Measurements from ENCODE around the gene USP3.

USP3 gene

GRCh38 chr15:63572749-63573464, 68.5 kb downstream of the USP3 start:
- no peak overlapping the region for H3K4me2 ChIP-seq (ENCODE audit: low read depth, low read length, poor library complexity, severe bottlenecking)
- H4K20me1 ChIP-seq (ENCODE audit: insufficient read depth, low read length, poor library complexity, severe bottlenecking), result no peaks in the 10 kb centered on the region
- H3F3A ChIP-seq (ENCODE audit: low read depth), result no peaks in the 10 kb centered on the region
- H3K4me3 ChIP-seq (ENCODE audit: low read length, poor library complexity, severe bottlenecking), result no peak overlapping the region
- TF ChIP-seq, protein P1, sequence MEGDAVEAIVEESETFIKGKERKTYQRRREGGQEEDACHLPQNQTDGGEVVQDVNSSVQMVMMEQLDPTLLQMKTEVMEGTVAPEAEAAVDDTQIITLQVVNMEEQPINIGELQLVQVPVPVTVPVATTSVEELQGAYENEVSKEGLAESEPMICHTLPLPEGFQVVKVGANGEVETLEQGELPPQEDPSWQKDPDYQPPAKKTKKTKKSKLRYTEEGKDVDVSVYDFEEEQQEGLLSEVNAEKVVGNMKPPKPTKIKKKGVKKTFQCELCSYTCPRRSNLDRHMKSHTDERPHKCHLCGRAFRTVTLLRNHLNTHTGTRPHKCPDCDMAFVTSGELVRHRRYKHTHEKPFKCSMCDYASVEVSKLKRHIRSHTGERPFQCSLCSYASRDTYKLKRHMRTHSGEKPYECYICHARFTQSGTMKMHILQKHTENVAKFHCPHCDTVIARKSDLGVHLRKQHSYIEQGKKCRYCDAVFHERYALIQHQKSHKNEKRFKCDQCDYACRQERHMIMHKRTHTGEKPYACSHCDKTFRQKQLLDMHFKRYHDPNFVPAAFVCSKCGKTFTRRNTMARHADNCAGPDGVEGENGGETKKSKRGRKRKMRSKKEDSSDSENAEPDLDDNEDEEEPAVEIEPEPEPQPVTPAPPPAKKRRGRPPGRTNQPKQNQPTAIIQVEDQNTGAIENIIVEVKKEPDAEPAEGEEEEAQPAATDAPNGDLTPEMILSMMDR (conservative IDR thresholded peaks at IDR 0.05; ENCODE audit: low read length), result no peak
- no peak for TF ChIP-seq EZH2phosphoT487 (IDR thresholded peaks at IDR 0.05; ENCODE audit: borderline replicate concordance)
- no peaks in the 10 kb centered on the region for H3K27me3 ChIP-seq (ENCODE audit: insufficient read depth, low read length, poor library complexity, severe bottlenecking)
- H3K79me2 ChIP-seq (ENCODE audit: insufficient read depth, low read length), result no peaks in the 10 kb centered on the region
- no peak overlapping the region for H2AFZ ChIP-seq (ENCODE audit: low read length)
- peaks cover 73% of the 10 kb centered on the region; the same call in 1 of the 2 replicates for H3K36me3 ChIP-seq (ENCODE audit: insufficient read depth, low read length)
- no peaks in the 10 kb centered on the region for H3K9me3 ChIP-seq (ENCODE audit: insufficient read depth, low read depth, low read length)
- peaks cover 8% of the 10 kb centered on the region for H3K4me1 ChIP-seq (ENCODE audit: insufficient read depth, low read length, poor library complexity, severe bottlenecking)
- H3K9ac ChIP-seq (ENCODE audit: low read depth, low read length, poor library complexity, severe bottlenecking), result no peak overlapping the region
- no peaks in the 10 kb centered on the region for H3K9me2 ChIP-seq (replicated peaks; ENCODE audit: low read depth, low read length)

DNA sequence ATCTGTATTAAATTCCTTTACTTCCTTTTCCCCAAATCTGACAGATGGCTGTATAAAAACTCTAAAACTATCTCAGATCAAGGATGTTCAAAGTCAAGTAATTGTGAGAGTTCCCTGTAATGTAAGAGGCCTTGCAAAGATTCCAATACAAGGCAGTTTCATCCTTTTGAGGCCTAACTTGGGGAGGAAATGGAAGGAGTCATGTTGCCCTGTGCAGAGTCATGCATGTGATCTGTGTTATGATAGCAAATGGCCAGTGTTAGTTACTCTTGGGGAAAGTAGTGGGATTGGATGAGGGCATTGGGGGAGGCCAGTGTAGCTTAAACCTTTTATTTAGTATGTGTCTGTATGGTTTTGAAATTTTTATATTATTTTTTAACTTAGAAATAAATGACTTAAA, 69.1 kb downstream of the USP3 start:
- Histone ChIP-seq H3F3A (ENCODE audit: low read depth) (no peaks in the 10 kb centered on the region), H3K79me2 (ENCODE audit: insufficient read depth, low read length) (no peaks in the 10 kb centered on the region), H3K9ac (ENCODE audit: low read depth, low read length, poor library complexity, severe bottlenecking) (no peak overlapping the region), H3K9me3 (ENCODE audit: insufficient read depth, low read depth, low read length) (no peaks in the 10 kb centered on the region), H3K36me3 (ENCODE audit: insufficient read depth, low read length) (peaks cover 69% of the 10 kb centered on the region; the same call in 1 of the 2 replicates), H3K4me1 (ENCODE audit: insufficient read depth, low read length, poor library complexity, severe bottlenecking) (peaks cover 8% of the 10 kb centered on the region), H3K9me2 (replicated peaks; ENCODE audit: low read depth, low read length) (no peaks in the 10 kb centered on the region), H3K4me2 (ENCODE audit: low read depth, low read length, poor library complexity, severe bottlenecking) (no peak overlapping the region), H4K20me1 (ENCODE audit: insufficient read depth, low read length, poor library complexity, severe bottlenecking) (no peaks in the 10 kb centered on the region), H3K27me3 (ENCODE audit: insufficient read depth, low read length, poor library complexity, severe bottlenecking) (no peaks in the 10 kb centered on the region), H3K4me3 (ENCODE audit: low read length, poor library complexity, severe bottlenecking) (no peak overlapping the region), H2AFZ (ENCODE audit: low read length) (no peak overlapping the region)
- no peak for TF ChIP-seq EZH2phosphoT487 (IDR thresholded peaks at IDR 0.05; ENCODE audit: borderline replicate concordance)
- TF ChIP-seq, protein P1 (conservative IDR thresholded peaks at IDR 0.05; ENCODE audit: low read length), result no peak

- no peak overlapping the region for H3K4me3 ChIP-seq (ENCODE audit: low read length, poor library complexity, severe bottlenecking)
- no peaks in the 10 kb centered on the region for H3K27me3 ChIP-seq (ENCODE audit: insufficient read depth, low read length, poor library complexity, severe bottlenecking)
- no peaks in the 10 kb centered on the region for H3K79me2 ChIP-seq (ENCODE audit: insufficient read depth, low read length)
- H2AFZ ChIP-seq (ENCODE audit: low read length), result no peak overlapping the region
- no peak overlapping the region for H3K9ac ChIP-seq (ENCODE audit: low read depth, low read length, poor library complexity, severe bottlenecking)
- no peaks in the 10 kb centered on the region for H4K20me1 ChIP-seq (ENCODE audit: insufficient read depth, low read length, poor library complexity, severe bottlenecking)
- H3K4me1 ChIP-seq (ENCODE audit: insufficient read depth, low read length, poor library complexity, severe bottlenecking), result peaks cover 8% of the 10 kb centered on the region
- TF ChIP-seq, protein P1 (conservative IDR thresholded peaks at IDR 0.05; ENCODE audit: low read length), result no peak
- H3K4me2 ChIP-seq (ENCODE audit: low read depth, low read length, poor library complexity, severe bottlenecking), result no peak overlapping the region
- H3K36me3 ChIP-seq (ENCODE audit: insufficient read depth, low read length), result peaks cover 52% of the 10 kb centered on the region; the same call in 1 of the 2 replicates
- no peaks in the 10 kb centered on the region for H3K9me2 ChIP-seq (replicated peaks; ENCODE audit: low read depth, low read length)
- H3K9me3 ChIP-seq (ENCODE audit: insufficient read depth, low read depth, low read length), result no peaks in the 10 kb centered on the region
- H3F3A ChIP-seq (ENCODE audit: low read depth), result no peaks in the 10 kb centered on the region
These were observed 70.9 kb downstream of the USP3 start for GRCh38 chr15:63575312-63575711.
